Neural progenitor cell (in vitro differentiated cells): ENCODE data around the gene GRB7. TPM values are rescaled to one million over a fixed set of nuclear protein-coding genes. Genes with fewer than 3 reads are reported as not detected.
"Not testable (repeated sequence)": the region's sequence is repeated elsewhere in the genome, so short reads cannot be mapped to it uniquely, and the experiment has no call there.

Experiments used
- DNase-seq: peaks from one replicate; pipeline ENCODE4 v3.0.0-alpha.2; 2016; ENCODE audit warnings: low spot score
- H2AFZ ChIP-seq: fragments of 200-600 bp; sonication (generic); replicated peaks from 2 replicates; pipeline ENCODE4 v1.6.1; 2016; ENCODE audit warnings: antibody characterized with exemption
- H3F3A ChIP-seq: fragments of 200-600 bp; sonication (generic); 2 replicates; pipeline ENCODE4 v1.6.1; 2016; ENCODE audit warnings: antibody characterized with exemption, low read depth
- H3K27ac ChIP-seq: fragments of 200-600 bp; sonication (generic); 2 replicates; pipeline ENCODE4 v1.5.1; 2016; ENCODE audit warnings: mild to moderate bottlenecking
- H3K27me3 ChIP-seq: fragments of 200-600 bp; sonication (generic); 2 replicates; pipeline ENCODE4 v1.6.1; 2016; ENCODE audit warnings: mild to moderate bottlenecking, moderate library complexity
- H3K36me3 ChIP-seq: fragments of 200-600 bp; sonication (generic); 2 replicates; pipeline ENCODE4 v1.5.1; 2016
- H3K4me1 ChIP-seq: fragments of 200-600 bp; sonication (generic); 2 replicates; pipeline ENCODE4 v1.6.1; 2016; ENCODE audit warnings: mixed run types
- H3K4me2 ChIP-seq: fragments of 200-600 bp; sonication (generic); 2 replicates; pipeline ENCODE4 v1.6.1; 2016
- H3K4me3 ChIP-seq: fragments of 200-600 bp; sonication (generic); 2 replicates; pipeline ENCODE4 v1.5.1; 2016
- H3K79me2 ChIP-seq: fragments of 200-600 bp; sonication (generic); 2 replicates; pipeline ENCODE4 v1.6.1; 2016; ENCODE audit warnings: low read depth
- H3K9ac ChIP-seq: fragments of 200-600 bp; sonication (generic); 2 replicates; pipeline ENCODE4 v1.6.1; 2016
- H3K9me3 ChIP-seq: fragments of 200-600 bp; sonication (generic); 2 replicates; pipeline ENCODE4 v1.5.1; 2016; ENCODE audit warnings: low read depth
- H4K20me1 ChIP-seq: fragments of 200-600 bp; sonication (generic); 2 replicates; pipeline ENCODE4 v1.6.1; 2016; ENCODE audit warnings: low read depth
- H3K27ac Mint-ChIP-seq: 3 replicates; pipeline ENCODE4 v1.8.0; 2021; ENCODE audit warnings: mixed read lengths
- H3K27me3 Mint-ChIP-seq: 2 replicates; pipeline ENCODE4 v1.8.0; 2022; ENCODE audit warnings: low read depth, mild to moderate bottlenecking, inconsistent platforms, moderate library complexity, mixed read lengths; ENCODE audit not compliant: insufficient read depth
- H3K36me3 Mint-ChIP-seq: 3 replicates; pipeline ENCODE4 v1.8.0; 2021; ENCODE audit warnings: mixed read lengths
- H3K4me1 Mint-ChIP-seq: 3 replicates; pipeline ENCODE4 v1.8.0; 2021; ENCODE audit warnings: mixed read lengths
- H3K4me3 Mint-ChIP-seq: 3 replicates; pipeline ENCODE4 v1.8.0; 2021; ENCODE audit warnings: mild to moderate bottlenecking, moderate library complexity, mixed read lengths
- H3K9me3 Mint-ChIP-seq: 3 replicates; pipeline ENCODE4 v1.8.0; 2020; ENCODE audit warnings: mixed read lengths
- EZH2 ChIP-seq: fragments of 200-600 bp; sonication (generic); IDR thresholded peaks from 2 replicates; pipeline ENCODE4 v1.6.1; 2017; ENCODE audit warnings: antibody characterized with exemption, mild to moderate bottlenecking, moderate library complexity
- EZH2phosphoT487 ChIP-seq: fragments of 200-600 bp; sonication (generic); IDR thresholded peaks from 2 replicates; pipeline ENCODE4 v1.6.1; 2017; ENCODE audit warnings: antibody characterized with exemption
- total RNA-seq: library from RNA; depleted of rRNA; stranded (reverse); fragments of >200 nt; gene quantifications from 2 replicates; pipeline ENCODE4 v1.2.3, GENCODE V29; 2015; ENCODE audit warnings: low replicate concordance
- TF ChIP-seq, protein P1 (sequence below): fragments of 200-600 bp; sonication (generic); IDR thresholded peaks from 2 replicates; pipeline ENCODE4 v1.5.1; 2017; ENCODE audit warnings: antibody characterized with exemption, mild to moderate bottlenecking

The GRB7 gene
- total RNA-seq, 1 donor from 2014 or later = 6.0 TPM

DNA sequence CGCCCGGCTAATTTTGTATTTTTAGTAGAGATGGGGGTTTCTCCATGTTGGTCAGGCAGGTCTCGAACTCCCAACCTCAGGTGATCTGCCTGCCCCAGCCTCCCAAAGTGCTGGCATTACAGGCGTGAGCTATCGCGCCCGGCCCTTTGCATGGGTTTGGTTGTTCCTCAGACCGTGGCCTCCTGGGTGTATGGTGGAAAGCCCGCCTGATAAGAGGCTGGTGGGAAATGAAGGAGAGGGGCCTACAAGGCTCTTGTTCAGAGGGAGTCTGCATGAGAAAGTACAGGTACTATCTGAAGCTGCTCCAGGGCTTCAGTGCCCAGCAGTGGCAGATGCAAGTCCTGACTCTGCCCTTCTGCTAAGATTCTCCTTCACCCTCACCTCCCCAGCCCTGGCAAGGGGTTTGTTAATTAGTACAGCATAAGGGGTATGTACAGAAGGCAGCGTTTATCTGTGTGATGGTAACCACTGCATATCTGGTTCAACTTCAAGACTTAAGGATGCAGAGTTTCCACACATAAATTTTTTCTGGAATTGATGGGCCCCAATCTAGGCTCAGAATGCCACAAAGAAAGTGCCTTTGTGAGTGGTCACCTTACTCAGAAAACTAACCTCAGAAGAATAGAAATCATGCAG, 24.2 kb downstream of the GRB7 start:
- Histone ChIP-seq H3K9me3 (no peaks in the 10 kb centered on the region), H3K9ac (no peak overlapping the region), H3K4me1 (peaks cover 8% of the 10 kb centered on the region), H3K4me2 (no peak overlapping the region), H3K27me3 (no peaks in the 10 kb centered on the region), H2AFZ (no peak overlapping the region), H3F3A (no peaks in the 10 kb centered on the region), H3K79me2 (no peaks in the 10 kb centered on the region), H4K20me1 (no peaks in the 10 kb centered on the region), H3K27ac (no peak overlapping the region), H3K4me3 (no peak overlapping the region), H3K36me3 (no peaks in the 10 kb centered on the region)
- no peak for TF ChIP-seq EZH2
- TF ChIP-seq, protein P1, sequence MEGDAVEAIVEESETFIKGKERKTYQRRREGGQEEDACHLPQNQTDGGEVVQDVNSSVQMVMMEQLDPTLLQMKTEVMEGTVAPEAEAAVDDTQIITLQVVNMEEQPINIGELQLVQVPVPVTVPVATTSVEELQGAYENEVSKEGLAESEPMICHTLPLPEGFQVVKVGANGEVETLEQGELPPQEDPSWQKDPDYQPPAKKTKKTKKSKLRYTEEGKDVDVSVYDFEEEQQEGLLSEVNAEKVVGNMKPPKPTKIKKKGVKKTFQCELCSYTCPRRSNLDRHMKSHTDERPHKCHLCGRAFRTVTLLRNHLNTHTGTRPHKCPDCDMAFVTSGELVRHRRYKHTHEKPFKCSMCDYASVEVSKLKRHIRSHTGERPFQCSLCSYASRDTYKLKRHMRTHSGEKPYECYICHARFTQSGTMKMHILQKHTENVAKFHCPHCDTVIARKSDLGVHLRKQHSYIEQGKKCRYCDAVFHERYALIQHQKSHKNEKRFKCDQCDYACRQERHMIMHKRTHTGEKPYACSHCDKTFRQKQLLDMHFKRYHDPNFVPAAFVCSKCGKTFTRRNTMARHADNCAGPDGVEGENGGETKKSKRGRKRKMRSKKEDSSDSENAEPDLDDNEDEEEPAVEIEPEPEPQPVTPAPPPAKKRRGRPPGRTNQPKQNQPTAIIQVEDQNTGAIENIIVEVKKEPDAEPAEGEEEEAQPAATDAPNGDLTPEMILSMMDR = no peak
- no peak for TF ChIP-seq EZH2phosphoT487
- Mint-ChIP-seq H3K4me3 (no peak overlapping the region), H3K36me3 (no peaks in the 10 kb centered on the region), H3K4me1 (peaks cover 5% of the 10 kb centered on the region), H3K27ac (no peak overlapping the region), H3K27me3 (peaks cover 13% of the 10 kb centered on the region), H3K9me3 (no peaks in the 10 kb centered on the region)
- no peak for DNase-seq

- Mint-ChIP-seq H3K4me3 (no peak overlapping the region), H3K27me3 (peaks cover 16% of the 10 kb centered on the region), H3K27ac (peak overlapping the region; percentile 69), H3K36me3 (no peaks in the 10 kb centered on the region), H3K4me1 (peaks cover 5% of the 10 kb centered on the region), H3K9me3 (no peaks in the 10 kb centered on the region)
- Histone ChIP-seq H3F3A (no peaks in the 10 kb centered on the region), H3K36me3 (no peaks in the 10 kb centered on the region), H3K9me3 (no peaks in the 10 kb centered on the region), H3K4me3 (no peak overlapping the region), H3K9ac (no peak overlapping the region), H3K4me1 (peaks cover 8% of the 10 kb centered on the region), H3K4me2 (no peak overlapping the region), H3K27me3 (no peaks in the 10 kb centered on the region), H3K27ac (no peak overlapping the region), H4K20me1 (no peaks in the 10 kb centered on the region), H3K79me2 (no peaks in the 10 kb centered on the region), H2AFZ (no peak overlapping the region)
- no peak for DNase-seq
- TF ChIP-seq, protein P1 = no peak
- TF ChIP-seq EZH2phosphoT487 (no peak), EZH2 (no peak)
These were observed 25.5 kb downstream of the GRB7 start for GRCh38 chr17:39763051-39763820.

GRCh38 chr17:39764171-39764570, 26.4 kb downstream of the GRB7 start:
- H3K27me3 ChIP-seq, DNase-seq, H3K36me3 ChIP-seq, H3K4me1 ChIP-seq, H4K20me1 ChIP-seq, H3K4me2 ChIP-seq, H3K9me3 ChIP-seq, H3K27ac Mint-ChIP-seq, H2AFZ ChIP-seq, H3K9ac ChIP-seq, H3K4me1 Mint-ChIP-seq, H3F3A ChIP-seq, H3K4me3 Mint-ChIP-seq, H3K27me3 Mint-ChIP-seq, H3K27ac ChIP-seq, H3K79me2 ChIP-seq, H3K9me3 Mint-ChIP-seq, H3K4me3 ChIP-seq, H3K36me3 Mint-ChIP-seq: not testable (repeated sequence)

GRCh38 chr17:39765175-39765574, 27.4 kb downstream of the GRB7 start:
- H3K4me3 ChIP-seq = no peak overlapping the region
- H2AFZ ChIP-seq = no peak overlapping the region
- no peaks in the 10 kb centered on the region for H3F3A ChIP-seq
- Mint-ChIP-seq H3K36me3 (no peaks in the 10 kb centered on the region), H3K9me3 (no peaks in the 10 kb centered on the region), H3K27me3 (peaks cover 3% of the 10 kb centered on the region), H3K4me3 (no peak overlapping the region), H3K27ac (no peak overlapping the region), H3K4me1 (peaks cover 5% of the 10 kb centered on the region)
- H3K9me3 ChIP-seq = no peaks in the 10 kb centered on the region
- H3K79me2 ChIP-seq = no peaks in the 10 kb centered on the region
- no peak for DNase-seq
- H3K27ac ChIP-seq = no peak overlapping the region
- H4K20me1 ChIP-seq = no peaks in the 10 kb centered on the region
- H3K4me2 ChIP-seq = no peak overlapping the region
- H3K4me1 ChIP-seq = peaks cover 8% of the 10 kb centered on the region
- no peak overlapping the region for H3K9ac ChIP-seq
- no peaks in the 10 kb centered on the region for H3K27me3 ChIP-seq
- TF ChIP-seq EZH2 = no peak
- TF ChIP-seq, protein P1 = no peak
- no peak for TF ChIP-seq EZH2phosphoT487
- H3K36me3 ChIP-seq = no peaks in the 10 kb centered on the region
